GM20431 (cell line): ENCODE measurements around the gene MEI1.
"Not testable (repeated sequence)": the region's sequence is repeated elsewhere in the genome, so short reads cannot be mapped to it uniquely, and the experiment has no call there.

Experiments
- in situ Hi-C: fragments of 300-500 bp; cut with MseI, MboI; formaldehyde crosslinking; loops from one replicate; pipeline ENCODE4 v1.15.0; 2020; ENCODE audit warnings: low sequenced_read_pairs; ENCODE audit not compliant: unreplicated experiment

MEI1 gene

DNA sequence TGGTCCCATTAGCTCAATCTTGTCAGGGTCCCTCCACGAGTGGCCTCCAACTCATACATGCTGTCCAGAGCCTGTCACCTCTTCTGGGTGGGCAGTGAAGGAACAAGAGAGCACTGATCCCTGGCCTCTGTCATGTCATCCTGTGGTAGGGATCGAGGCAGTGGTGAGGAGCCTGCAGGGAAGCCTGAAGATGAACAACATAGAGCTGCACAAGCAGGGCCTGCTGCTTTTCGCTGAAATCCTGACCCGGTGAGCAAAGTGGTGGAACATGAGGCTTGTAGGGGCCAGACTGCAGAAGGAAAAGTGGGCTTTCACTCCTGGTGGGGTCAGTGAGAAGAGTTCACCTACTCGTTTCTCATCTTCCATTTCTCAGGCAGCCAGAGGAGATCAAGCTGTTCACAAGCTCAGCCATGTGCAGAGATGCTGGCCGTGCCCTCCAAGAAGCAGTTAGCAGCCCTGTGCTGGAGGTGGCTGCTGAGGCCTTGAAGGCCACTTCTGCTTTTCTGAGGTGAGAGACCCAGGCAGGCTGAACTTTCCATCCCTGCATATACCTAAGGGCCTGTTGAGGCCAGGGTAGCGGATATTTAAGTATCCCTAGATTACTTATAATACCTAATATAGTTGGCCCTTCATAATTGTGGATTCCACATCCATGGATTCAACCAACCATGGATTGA lies 32.9 kb downstream of the MEI1 start:
- in situ Hi-C loops, result no loop called here

GRCh38 chr22:41733241-41733640 lies 33.9 kb downstream of the MEI1 start:
- in situ Hi-C loops, result not testable (repeated sequence)

DNA sequence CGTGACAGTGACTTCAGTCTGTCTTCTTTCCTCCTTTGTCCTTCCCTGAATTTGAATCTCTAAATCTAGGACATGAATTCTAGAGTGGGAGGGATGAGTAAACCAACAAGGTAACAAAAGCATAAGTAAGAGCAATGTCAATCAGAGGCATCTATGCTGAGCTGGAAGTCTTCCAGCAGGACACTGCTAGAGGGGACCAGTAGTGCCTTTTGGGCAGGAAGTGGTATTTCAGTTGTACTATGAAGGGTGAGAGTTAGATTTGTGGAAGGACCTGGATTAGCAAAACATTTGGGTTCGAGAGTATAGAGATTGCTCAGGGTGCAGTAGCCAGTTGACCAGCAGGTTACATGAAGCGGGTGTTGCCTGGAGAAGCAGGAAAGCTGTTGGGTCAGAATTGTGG lies 40.3 kb downstream of the MEI1 start:
- in situ Hi-C loops, result no loop called here

DNA sequence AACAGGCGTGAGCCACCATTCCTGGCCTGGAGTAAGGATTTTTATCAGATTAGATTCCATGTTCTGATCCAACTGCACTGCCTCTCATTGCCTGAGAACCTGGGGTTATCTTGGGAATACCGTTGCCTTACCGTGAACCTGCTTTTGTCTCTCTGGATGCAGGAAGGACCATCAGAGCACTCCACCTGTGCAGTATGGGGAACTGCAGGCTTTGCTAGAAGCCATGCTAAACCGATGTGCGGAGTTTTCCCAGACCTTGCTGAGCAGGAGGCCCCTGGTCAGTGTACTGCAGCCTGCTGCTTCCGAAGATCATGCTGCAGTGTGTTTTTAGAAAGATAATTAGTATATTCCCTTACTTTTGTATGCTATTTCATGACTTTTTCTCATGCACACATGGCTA lies 43.6 kb downstream of the MEI1 start:
- in situ Hi-C loops, result no loop called here

DNA sequence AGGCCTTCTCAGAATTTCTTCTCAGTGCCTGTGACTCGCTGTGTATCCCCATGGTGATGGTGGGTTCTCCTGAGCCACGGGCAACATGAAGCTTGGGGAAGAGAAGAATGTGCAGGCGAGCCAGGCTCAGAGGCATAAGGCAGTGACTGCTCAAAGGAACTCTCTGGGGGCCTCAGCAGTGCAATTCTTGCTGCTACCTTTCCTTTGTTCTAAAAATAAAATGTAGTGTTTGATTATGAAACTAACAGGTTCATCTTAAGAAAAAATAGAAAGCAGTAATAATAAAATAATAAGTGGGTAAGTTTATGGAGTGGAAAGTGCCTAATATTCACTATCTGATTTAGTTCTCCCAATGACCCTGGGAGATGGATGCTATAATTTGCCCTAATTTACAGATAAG lies 46.7 kb downstream of the MEI1 start:
- in situ Hi-C loops, result no loop called here

DNA sequence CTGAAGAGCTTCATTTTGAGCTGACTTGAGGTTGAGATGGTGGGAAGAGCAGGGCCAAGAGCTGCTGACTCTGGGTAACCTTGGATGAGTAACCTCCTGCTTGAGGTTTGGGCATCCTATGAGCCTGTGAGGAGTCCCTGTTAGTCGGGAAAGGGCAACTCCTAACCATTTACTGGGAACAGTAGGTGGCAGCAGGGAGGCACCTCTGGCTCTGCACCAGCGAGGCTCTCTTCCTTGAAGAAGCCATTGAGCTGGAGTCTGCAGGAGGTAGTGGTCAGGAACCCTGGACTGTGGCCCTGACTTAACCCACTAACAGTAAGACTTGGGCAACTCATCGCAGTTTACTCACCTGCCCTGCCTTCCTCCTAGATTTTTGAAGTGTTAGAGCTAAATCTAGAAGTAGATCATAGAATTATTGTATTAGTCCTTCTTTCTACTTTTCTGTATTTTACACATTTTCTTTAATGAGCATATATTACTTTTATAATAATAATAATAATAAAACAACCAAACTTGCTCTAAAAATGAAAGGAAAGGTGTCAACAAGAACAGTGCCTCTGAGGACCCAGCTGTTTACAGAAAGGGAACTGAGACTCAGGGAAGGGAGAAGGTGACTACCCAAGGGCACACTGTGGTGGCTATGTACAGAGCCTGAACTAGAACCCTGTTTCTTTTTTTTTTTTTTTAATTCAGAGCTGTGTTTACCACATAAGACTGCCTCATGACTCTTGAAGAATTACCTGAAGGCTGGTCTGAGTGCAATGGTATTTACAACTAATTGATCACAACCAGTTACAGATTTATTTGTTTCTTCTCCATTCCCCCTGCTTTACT lies 47.5 kb downstream of the MEI1 start:
- in situ Hi-C loops, result no loop called here

- in situ Hi-C loops, result no loop called here
Measured at GRCh38 chr22:41752011-41752970, 53.0 kb downstream of the MEI1 start.

DNA sequence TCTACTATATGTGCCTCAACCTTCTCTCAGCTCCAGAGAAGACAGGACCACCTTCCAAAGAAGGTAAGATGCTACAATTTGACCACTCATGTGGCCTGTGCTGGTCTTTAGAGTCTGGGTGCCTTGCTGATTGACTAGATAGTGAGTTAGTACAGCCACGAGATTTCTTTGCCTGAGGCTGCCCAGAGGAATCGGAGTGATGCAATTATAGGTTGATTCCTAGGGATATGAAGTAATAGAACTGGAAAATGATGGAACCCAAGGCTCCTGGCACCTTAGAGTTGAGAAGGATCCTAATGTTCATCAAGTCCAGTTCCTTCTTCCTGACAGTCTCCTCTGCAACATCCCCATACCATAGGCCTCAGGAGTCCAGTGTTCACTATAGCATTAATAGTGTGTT lies 54.7 kb downstream of the MEI1 start:
- in situ Hi-C loops, result no loop called here

- in situ Hi-C loops, result no loop called here
Measured at GRCh38 chr22:41757502-41757901, 58.2 kb downstream of the MEI1 start.

- in situ Hi-C loops, result no loop called here
Measured at GRCh38 chr22:41758231-41758630, 58.9 kb downstream of the MEI1 start.

- in situ Hi-C loops, result no loop called here
Measured at GRCh38 chr22:41762980-41763779, 63.9 kb downstream of the MEI1 start.

- in situ Hi-C loops, result no loop called here
Measured at GRCh38 chr22:41766476-41766875, 67.2 kb downstream of the MEI1 start.

DNA sequence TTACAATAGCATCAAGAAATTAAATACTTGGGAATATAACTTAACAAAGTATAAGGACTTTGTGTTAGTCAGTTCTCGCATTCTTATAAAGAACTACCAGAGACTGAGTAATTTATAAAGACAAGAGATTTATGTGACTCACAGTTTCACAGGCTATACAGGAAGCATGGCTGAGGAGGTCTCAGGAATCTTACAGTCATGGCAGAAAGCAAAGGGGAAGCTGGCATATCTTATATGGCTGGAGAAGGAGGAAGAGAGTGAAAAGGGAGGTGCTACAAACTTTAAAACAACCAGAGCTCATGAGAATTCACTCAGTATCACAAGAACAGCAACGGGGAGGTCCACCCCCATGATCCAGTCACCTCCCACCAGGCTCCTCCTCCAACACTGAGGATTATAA lies 69.1 kb downstream of the MEI1 start:
- in situ Hi-C loops, result no loop called here

DNA sequence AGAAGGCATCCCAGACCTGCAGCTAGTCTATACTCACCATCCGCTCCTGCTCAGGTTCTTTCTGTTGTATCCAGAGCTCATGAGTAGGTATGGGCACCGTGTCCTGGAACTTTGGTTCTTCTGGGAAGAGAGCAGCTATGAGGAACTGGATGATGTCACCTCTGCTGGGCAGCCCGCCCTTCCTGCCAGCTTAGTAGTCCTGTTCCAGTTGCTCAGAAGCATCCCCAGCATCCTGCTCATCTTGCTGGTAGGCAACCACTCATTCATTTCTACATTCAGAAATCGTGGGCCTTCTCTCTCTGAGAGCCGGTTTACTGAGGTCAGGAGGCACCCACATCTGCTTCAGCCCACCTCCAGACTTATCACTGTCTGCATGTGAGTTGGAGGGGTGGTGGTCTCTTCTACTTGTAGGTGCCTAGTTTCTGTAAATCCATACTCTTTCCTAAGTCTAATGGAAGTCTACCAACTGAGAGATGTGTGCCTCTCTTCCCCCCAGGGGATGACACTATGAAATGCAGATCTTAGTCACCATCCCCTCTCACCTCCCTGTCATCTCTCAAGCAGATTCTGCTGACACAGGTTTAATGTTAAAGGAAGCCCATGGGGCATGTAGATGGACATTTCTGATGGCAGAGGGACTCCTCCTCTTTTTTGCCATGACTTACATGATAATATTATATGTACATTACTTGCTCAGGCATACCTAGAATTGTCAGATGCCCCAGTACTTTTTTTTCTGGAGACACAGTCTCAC lies 71.6 kb downstream of the MEI1 start:
- in situ Hi-C loops, result no loop called here

GRCh38 chr22:41772198-41772597 lies 72.9 kb downstream of the MEI1 start:
- in situ Hi-C loops, result no loop called here

GRCh38 chr22:41772645-41773044 lies 73.3 kb downstream of the MEI1 start:
- in situ Hi-C loops, result no loop called here

DNA sequence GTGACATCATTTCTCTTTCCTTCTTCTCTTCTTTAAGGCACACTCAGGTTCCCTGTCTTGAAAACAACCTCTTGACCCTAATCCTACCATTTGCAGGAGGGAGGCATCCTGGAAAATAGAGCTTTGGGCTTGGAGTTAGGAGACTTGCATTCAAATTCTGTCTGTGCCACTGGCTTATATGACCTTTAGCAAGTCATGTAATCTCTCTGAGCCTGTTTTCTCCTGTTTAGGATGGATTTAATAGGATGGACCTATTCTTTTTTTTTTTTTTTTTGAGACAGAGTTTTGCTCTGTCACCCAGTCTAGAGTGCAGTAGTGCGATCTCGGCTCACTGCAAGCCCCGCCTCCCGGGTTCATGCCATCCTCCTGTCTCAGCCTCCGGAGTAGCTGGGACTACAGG lies 76.0 kb downstream of the MEI1 start:
- in situ Hi-C loops, result no loop called here

GRCh38 chr22:41775976-41776375 lies 76.7 kb downstream of the MEI1 start:
- in situ Hi-C loops, result no loop called here

DNA sequence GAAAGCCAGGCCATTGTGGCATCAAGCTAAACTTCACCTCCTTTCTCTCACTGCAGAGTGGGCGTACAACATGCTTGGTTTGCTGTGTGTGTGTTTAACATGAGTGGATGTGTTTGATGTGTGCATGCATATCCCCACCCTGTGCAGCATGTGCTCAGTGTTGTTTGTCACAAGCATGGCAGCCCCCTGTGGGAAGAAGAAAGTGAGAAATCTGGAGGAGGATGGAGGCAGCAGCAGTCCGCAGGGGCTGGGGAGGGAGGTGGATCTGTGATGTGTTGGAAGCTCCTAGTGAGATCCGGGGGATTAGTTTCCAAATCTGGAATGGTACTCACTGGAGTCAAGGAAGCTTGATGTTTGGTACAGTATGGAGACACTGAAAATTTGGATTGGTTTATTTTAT lies 77.1 kb downstream of the MEI1 start:
- in situ Hi-C loops, result no loop called here
